ENCODE data around the gene HES7.
A peak's percentile ranks its signal among the peaks of the same experiment; 100 is the strongest.

Gene HES7

GRCh38 chr17:8142887-8143580 is 19.1 kb upstream of the HES7 start:
- no peak for DNase-seq

GRCh38 chr17:8142158-8142886 is 18.4 kb upstream of the HES7 start:
- DNase-seq: no peak

GRCh38 chr17:8141741-8142140 is 17.8 kb upstream of the HES7 start:
- no peak for DNase-seq

- no peak for DNase-seq
Observed at GRCh38 chr17:8141045-8141444, 17.1 kb upstream of the HES7 start.

GRCh38 chr17:8140065-8141029 is 16.4 kb upstream of the HES7 start:
- DNase-seq: no peak

GRCh38 chr17:8138672-8139371 is 14.9 kb upstream of the HES7 start:
- peak; percentile 99 for DNase-seq

- DNase-seq: no peak
Observed at GRCh38 chr17:8138374-8138671, 14.4 kb upstream of the HES7 start.

GRCh38 chr17:8137645-8138373 is 13.9 kb upstream of the HES7 start:
- no peak for DNase-seq

GRCh38 chr17:8133941-8134340 is 10.0 kb upstream of the HES7 start:
- DNase-seq: no peak

GRCh38 chr17:8133399-8133798 is 9.5 kb upstream of the HES7 start:
- no peak for DNase-seq

GRCh38 chr17:8131844-8132441 is 8.0 kb upstream of the HES7 start:
- no peak for DNase-seq

GRCh38 chr17:8128125-8128784 is 4.3 kb upstream of the HES7 start:
- no peak for DNase-seq

- peak in 1 of 2 donors; percentile 49 for DNase-seq
Observed at GRCh38 chr17:8126491-8127066, 2.7 kb upstream of the HES7 start.

GRCh38 chr17:8125947-8126490 is 2.1 kb upstream of the HES7 start:
- DNase-seq: no peak

GRCh38 chr17:8125154-8125946 is 1.4 kb upstream of the HES7 start:
- DNase-seq: peak; percentile 96 to 97

GRCh38 chr17:8124350-8125153 is 646 bp upstream of the HES7 start:
- DNase-seq: no peak

GRCh38 chr17:8122924-8123694 is 797 bp downstream of the HES7 start:
- peak in 1 of 2 donors; percentile 33 for DNase-seq

- DNase-seq: no peak
Observed at GRCh38 chr17:8122422-8122923, 1.4 kb downstream of the HES7 start.

Measured in stimulated activated CD4-positive, alpha-beta T cell treated with anti-CD3 and anti-CD28 coated beads, Interleukin-2, amount 100 ng/mL, for 48 hours (primary cell).